Keratinocyte (primary cell): ENCODE results near the gene STAC. TPM values are rescaled to one million over a fixed set of nuclear protein-coding genes. Genes with fewer than 3 reads are reported as not detected.

Experiments
- DNase-seq: peaks from one replicate; pipeline ENCODE4 v3.0.0-alpha.2; 2011; ENCODE audit warnings: low read depth, missing footprints, low spot score
- FAIRE-seq: peaks from 2 replicates; lab custom pipeline; 2011; peaks lifted over from hg19 to GRCh38; lab: Jason Lieb, UNC
- H2AFZ ChIP-seq: 2 replicates; pipeline ENCODE4 v1.6.0; 2012; ENCODE audit warnings: low read length, control low read depth, inconsistent platforms; ENCODE audit not compliant: control insufficient read depth
- H3K27ac ChIP-seq: 2 replicates; pipeline ENCODE4 v1.5.1; 2011; ENCODE audit warnings: low read length; ENCODE audit not compliant: control insufficient read depth, insufficient read depth
- H3K27me3 ChIP-seq: 3 replicates; pipeline ENCODE4 v1.6.0; 2011; ENCODE audit warnings: low read length; ENCODE audit not compliant: control insufficient read depth, insufficient read depth; ENCODE audit errors: extremely low read depth
- H3K36me3 ChIP-seq, 2 experiments: 2 replicates in 1 of 2; 3 replicates in 1 of 2; pipeline ENCODE4 v1.5.1; 2011; ENCODE audit warnings: low read length in 2 of 2, mild to moderate bottlenecking in 1 of 2; ENCODE audit not compliant: control insufficient read depth in 2 of 2, insufficient read depth in 2 of 2; ENCODE audit errors: extremely low read depth in 1 of 2
- H3K4me1 ChIP-seq: 3 replicates; pipeline ENCODE4 v1.5.1; 2011; ENCODE audit warnings: low read length; ENCODE audit not compliant: control insufficient read depth, insufficient read depth; ENCODE audit errors: extremely low read depth
- H3K4me2 ChIP-seq: 3 replicates; pipeline ENCODE4 v1.6.0; 2011; ENCODE audit warnings: low read depth, low read length; ENCODE audit not compliant: control insufficient read depth, insufficient read depth; ENCODE audit errors: extremely low read depth
- H3K4me3 ChIP-seq, 3 experiments: fragments of 200-600 bp in 1 of 3; sonication (generic) in 1 of 3; 2 replicates in 2 of 3; 3 replicates in 1 of 3; pipeline ENCODE4 v1.5.1; 2011 to 2016; ENCODE audit warnings: low read length in 3 of 3, mild to moderate bottlenecking in 3 of 3, control low read depth in 2 of 3, inconsistent platforms in 1 of 3, low read depth in 1 of 3, mixed read lengths in 1 of 3, mixed run types in 1 of 3, moderate library complexity in 1 of 3; ENCODE audit not compliant: control insufficient read depth in 2 of 3, insufficient read depth in 2 of 3; ENCODE audit errors: extremely low read depth in 1 of 3
- H3K79me2 ChIP-seq: 2 replicates; pipeline ENCODE4 v1.6.0; 2012; ENCODE audit warnings: low read length; ENCODE audit not compliant: control insufficient read depth, insufficient read depth
- H3K9ac ChIP-seq: 3 replicates; pipeline ENCODE4 v1.6.0; 2011; ENCODE audit warnings: low read length; ENCODE audit not compliant: control insufficient read depth, insufficient read depth; ENCODE audit errors: extremely low read depth
- H3K9me1 ChIP-seq: 3 replicates; pipeline ENCODE4 v1.6.0; 2011; ENCODE audit warnings: low read length; ENCODE audit not compliant: control insufficient read depth, insufficient read depth; ENCODE audit errors: extremely low read depth
- H3K9me3 ChIP-seq: 2 replicates; pipeline ENCODE4 v1.5.1; 2012; ENCODE audit warnings: low read depth, low read length; ENCODE audit not compliant: control insufficient read depth
- H4K20me1 ChIP-seq: 3 replicates; pipeline ENCODE4 v1.6.0; 2011; ENCODE audit warnings: low read length; ENCODE audit not compliant: control insufficient read depth, insufficient read depth; ENCODE audit errors: extremely low read depth
- EZH2 ChIP-seq: IDR thresholded peaks from one replicate; pipeline ENCODE4 v1.6.1; 2012; ENCODE audit warnings: inconsistent platforms, mild to moderate bottlenecking, low read length, moderate library complexity
- dilution Hi-C: fragments of 300-500 bp; cut with MboI; formaldehyde crosslinking; loops from one replicate; pipeline ENCODE4 v1.7.0; 2020; ENCODE audit warnings: low sequenced_read_pairs; ENCODE audit not compliant: extremely low pct_ligation_motif_present
- polyA plus RNA-seq, 5 experiments: library from polyadenylated mRNA; depleted of rRNA in 3 of 5; stranded (reverse) in 3 of 5; stranded (forward) in 1 of 5; unstranded in 1 of 5; fragments of >200 nt; gene quantifications; 1 replicate in 1 of 5; 2 replicates in 3 of 5; 3 replicates in 1 of 5; pipeline versions ENCODE4 v1.2.1 to v1.2.3, GENCODE V29; 2011 to 2012; ENCODE audit warnings: missing spikeins in 2 of 5, low read depth in 1 of 5, low replicate concordance in 1 of 5
- TF ChIP-seq, protein P1 (sequence below), 3 experiments: IDR thresholded peaks in 1 of 3; conservative IDR thresholded peaks in 1 of 3; optimal IDR thresholded peaks in 1 of 3; 2 replicates in 2 of 3; 3 replicates in 1 of 3; pipeline versions ENCODE3 to v1.5.1; 2011; ENCODE audit warnings: low read length in 3 of 3, mild to moderate bottlenecking in 3 of 3, moderate library complexity in 2 of 3, control low read depth in 1 of 3, inconsistent platforms in 1 of 3; ENCODE audit not compliant: insufficient read depth in 2 of 3; ENCODE audit errors: extremely low read depth in 1 of 3

Gene STAC
- polyA plus RNA-seq, 1 donor (not counting 4 experiments of a cell fraction or from before 2014, with no cell fraction given): 7.9 TPM

DNA sequence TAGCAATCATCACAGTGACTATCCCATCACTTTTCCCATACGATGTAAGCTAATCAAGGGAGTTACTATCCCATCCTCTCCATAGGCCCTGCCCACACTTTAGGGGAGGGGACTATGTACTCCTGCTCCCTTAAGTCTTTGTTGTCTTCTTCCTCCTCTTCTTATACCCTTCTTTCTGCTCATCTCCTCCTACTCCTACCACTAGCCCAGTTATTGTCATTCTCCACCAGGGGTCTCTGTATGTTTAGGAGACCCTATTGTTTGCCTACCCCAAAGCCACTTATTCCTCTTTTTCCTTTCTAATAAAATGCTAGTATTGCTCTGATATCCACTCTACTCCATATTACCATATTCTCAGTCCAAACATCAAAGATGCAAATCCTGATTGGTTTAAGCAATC is 27.8 kb downstream of the STAC start:
- peaks cover 7% of the 10 kb centered on the region for H3K4me1 ChIP-seq
- H3K79me2 ChIP-seq: no peaks in the 10 kb centered on the region
- no peak overlapping the region for H3K27ac ChIP-seq
- DNase-seq (no peak), FAIRE-seq (no peak)
- no peaks in the 10 kb centered on the region for H3K27me3 ChIP-seq
- no peaks in the 10 kb centered on the region for H4K20me1 ChIP-seq
- H3K9me3 ChIP-seq: no peaks in the 10 kb centered on the region
- dilution Hi-C loops: no loop called here
- TF ChIP-seq, protein P1, sequence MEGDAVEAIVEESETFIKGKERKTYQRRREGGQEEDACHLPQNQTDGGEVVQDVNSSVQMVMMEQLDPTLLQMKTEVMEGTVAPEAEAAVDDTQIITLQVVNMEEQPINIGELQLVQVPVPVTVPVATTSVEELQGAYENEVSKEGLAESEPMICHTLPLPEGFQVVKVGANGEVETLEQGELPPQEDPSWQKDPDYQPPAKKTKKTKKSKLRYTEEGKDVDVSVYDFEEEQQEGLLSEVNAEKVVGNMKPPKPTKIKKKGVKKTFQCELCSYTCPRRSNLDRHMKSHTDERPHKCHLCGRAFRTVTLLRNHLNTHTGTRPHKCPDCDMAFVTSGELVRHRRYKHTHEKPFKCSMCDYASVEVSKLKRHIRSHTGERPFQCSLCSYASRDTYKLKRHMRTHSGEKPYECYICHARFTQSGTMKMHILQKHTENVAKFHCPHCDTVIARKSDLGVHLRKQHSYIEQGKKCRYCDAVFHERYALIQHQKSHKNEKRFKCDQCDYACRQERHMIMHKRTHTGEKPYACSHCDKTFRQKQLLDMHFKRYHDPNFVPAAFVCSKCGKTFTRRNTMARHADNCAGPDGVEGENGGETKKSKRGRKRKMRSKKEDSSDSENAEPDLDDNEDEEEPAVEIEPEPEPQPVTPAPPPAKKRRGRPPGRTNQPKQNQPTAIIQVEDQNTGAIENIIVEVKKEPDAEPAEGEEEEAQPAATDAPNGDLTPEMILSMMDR (optimal IDR thresholded peaks at IDR 0.05 in 1 of 3, IDR thresholded peaks at IDR 0.05 in 1 of 3, conservative IDR thresholded peaks at IDR 0.05 in 1 of 3; ENCODE audit: extremely low read depth in 1 of 3, insufficient read depth in 2 of 3, low read length in 3 of 3): no peak
- no peak for TF ChIP-seq EZH2
- no peaks in the 10 kb centered on the region for H3K9me1 ChIP-seq
- no peaks in the 10 kb centered on the region for H3K36me3 ChIP-seq
- H3K9ac ChIP-seq: no peak overlapping the region
- no peak overlapping the region for H3K4me2 ChIP-seq
- no peak overlapping the region for H3K4me3 ChIP-seq
- no peak overlapping the region for H2AFZ ChIP-seq

DNA sequence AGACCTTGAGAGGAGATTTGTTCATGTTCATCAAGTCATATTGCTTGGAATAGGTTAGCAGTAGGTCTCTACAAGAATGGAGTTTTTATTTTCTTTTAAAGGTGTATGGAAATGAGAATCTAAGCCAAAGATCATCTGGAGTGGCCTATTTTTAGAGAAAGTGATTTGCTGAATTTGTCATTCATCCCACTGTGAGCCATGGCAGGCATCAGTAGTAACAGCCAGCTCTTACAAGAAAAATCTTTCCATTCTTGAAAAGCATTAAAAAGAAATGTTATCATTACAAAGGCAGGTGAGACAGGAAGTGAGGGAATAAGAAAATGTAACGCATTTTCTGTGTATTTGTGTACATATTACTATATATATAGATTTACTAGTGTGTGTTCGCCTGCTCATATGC is 29.6 kb downstream of the STAC start:
- TF ChIP-seq, protein P1 (optimal IDR thresholded peaks at IDR 0.05 in 1 of 3, IDR thresholded peaks at IDR 0.05 in 1 of 3, conservative IDR thresholded peaks at IDR 0.05 in 1 of 3; ENCODE audit: extremely low read depth in 1 of 3, insufficient read depth in 2 of 3, low read length in 3 of 3): no peak
- TF ChIP-seq EZH2: no peak
- Histone ChIP-seq H3K36me3 (no peaks in the 10 kb centered on the region), H3K27me3 (no peaks in the 10 kb centered on the region), H3K79me2 (no peaks in the 10 kb centered on the region), H3K4me3 (no peak overlapping the region), H3K27ac (no peak overlapping the region), H3K4me1 (peaks cover 4% of the 10 kb centered on the region), H3K4me2 (no peak overlapping the region), H3K9ac (no peak overlapping the region), H3K9me3 (no peaks in the 10 kb centered on the region), H4K20me1 (no peaks in the 10 kb centered on the region), H3K9me1 (no peaks in the 10 kb centered on the region), H2AFZ (no peak overlapping the region)
- no peak for DNase-seq
- dilution Hi-C loops: no loop called here
- FAIRE-seq: no peak
